Transverse colon (tissue), 4 donors: ENCODE measurements around the gene OR52B2. TPM values are rescaled to one million over a fixed set of nuclear protein-coding genes. Genes with fewer than 3 reads are reported as not detected.
A peak's percentile ranks its signal among the peaks of the same experiment; 100 is the strongest.

ENCODE experiments used
- DNase-seq: peaks from one replicate; pipeline ENCODE4 v3.0.0-alpha.2; 2019
- H3K27ac ChIP-seq, 4 donors: fragments of 200-600 bp; sonication (generic); 2 replicates each; pipeline ENCODE4 v1.5.1; 2016 to 2018; ENCODE audit warnings: inconsistent platforms in 4 of 4
- H3K27me3 ChIP-seq: fragments of 200-600 bp; sonication (generic); 2 replicates; pipeline ENCODE4 v1.5.1; 2017; ENCODE audit warnings: inconsistent platforms
- H3K36me3 ChIP-seq, 4 donors: fragments of 200-600 bp; sonication (generic); 2 replicates each; pipeline ENCODE4 v1.5.1; 2017 to 2019; ENCODE audit warnings: inconsistent platforms in 4 of 4
- H3K4me1 ChIP-seq, 4 donors: fragments of 200-600 bp; sonication (generic); 2 replicates each; pipeline ENCODE4 v1.5.1; 2017 to 2020; ENCODE audit warnings: inconsistent platforms in 4 of 4
- H3K4me3 ChIP-seq, 4 donors: fragments of 200-600 bp; sonication (generic); 1 replicate in 1 of 4; 2 replicates in 3 of 4; pipeline versions ENCODE4 v1.5.1 to v1.6.1; 2017 to 2019; ENCODE audit warnings: inconsistent platforms in 4 of 4
- H3K9me3 ChIP-seq, 2 donors: fragments of 200-600 bp; sonication (generic); 2 replicates each; pipeline ENCODE4 v1.5.1; 2017 to 2019; ENCODE audit warnings: inconsistent platforms in 2 of 2
- EP300 ChIP-seq: sonication (generic); formaldehyde crosslinking; IDR thresholded peaks from one replicate; pipeline ENCODE4 v1.6.1; 2017; ENCODE audit warnings: antibody characterized with exemption, low read depth
- POLR2A ChIP-seq: fragments of 450-650 bp; IDR thresholded peaks from one replicate; pipeline ENCODE4 v1.6.1; 2016; ENCODE audit warnings: antibody characterized with exemption, mild to moderate bottlenecking, moderate library complexity
- POLR2AphosphoS5 ChIP-seq, 3 donors: sonication (generic); formaldehyde crosslinking; IDR thresholded peaks; one replicate each; pipeline ENCODE4 v1.6.1; 2016; ENCODE audit warnings: antibody characterized with exemption in 3 of 3
- WGBS, 2 donors: methylation state at CpG; one replicate each; pipeline ENCODE4 v1.1.5; 2018; ENCODE audit warnings: low coverage in 1 of 2; 5-methylcytosine and 5-hydroxymethylcytosine counted together
- in situ Hi-C, 4 donors: fragments of 200-750 bp; cut with MboI; loops; one replicate each; pipeline versions ENCODE4 v1.15.0 to v1.15.1; 2017; ENCODE audit warnings: low sequenced_read_pairs in 3 of 4, low pct_ligation_motif_present in 1 of 4, low pct_unique_long_range_greater_than_20kb in 1 of 4
- intact Hi-C: fragments of 100-400 bp; cut with DNase I; formaldehyde crosslinking; loops from one replicate; pipeline ENCODE4 v1.15.1; 2023; ENCODE audit warnings: low total_unique reads
- total RNA-seq, 4 donors: library from RNA; depleted of rRNA; stranded (reverse); fragments of >200 nt; gene quantifications; one replicate each; pipeline ENCODE4 v1.1.0, GENCODE V29; 2016
- TF ChIP-seq, protein P1 (sequence below), 5 experiments: fragments of 200-600 bp in 3 of 5; fragments of 450-650 bp in 2 of 5; sonication (generic) in 3 of 5; IDR thresholded peaks; 1 replicate in 2 of 5; 2 replicates in 3 of 5; pipeline ENCODE4 v1.5.1; 2016 to 2017; ENCODE audit warnings: antibody characterized with exemption in 5 of 5, inconsistent platforms in 3 of 5, mild to moderate bottlenecking in 2 of 5, moderate library complexity in 1 of 5

Gene OR52B2
- 1 to 10 TPM in 1 of 4 donors, under 1 TPM in 1, not detected in 2; 0.41 to 1.6 TPM for total RNA-seq

DNA sequence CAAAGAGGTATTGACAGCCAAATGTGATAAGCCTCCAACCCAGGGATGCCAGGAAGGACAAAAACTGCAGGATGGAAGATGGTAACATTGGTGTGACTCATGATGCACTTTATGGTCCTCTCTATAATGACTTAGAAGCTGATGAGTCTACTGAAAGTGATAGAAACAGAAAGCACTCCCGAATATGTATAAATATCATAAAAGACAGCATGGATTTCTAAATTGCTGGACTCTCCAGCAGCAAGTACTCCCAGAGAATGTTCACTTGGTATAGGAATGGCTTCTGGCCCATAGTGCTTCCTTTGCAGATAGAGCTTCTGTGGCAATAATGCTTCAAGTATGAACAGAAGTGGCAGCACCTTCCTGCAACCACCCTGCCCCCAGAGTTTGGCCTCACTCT is at the start of gene OR52B2:
OR52B2 (minus strand) TSS at position 101 of the 400 bp plus-strand sequence; CDS start at position 101, 0 bp downstream.
- DNase-seq: no peak
- Histone ChIP-seq H3K36me3 (no peaks in the 10 kb centered on the region), H3K4me1 (no peaks in the 10 kb centered on the region), H3K27me3 (no peaks in the 10 kb centered on the region), H3K9me3 (peaks cover under 1 to 2% of the 10 kb centered on the region in 2 donors), H3K4me3 (no peak within 1 kb of the TSS), H3K27ac (no peak within 1 kb of the TSS)
- WGBS, 2 donors: 57 to 58% methylated on average over 1 of the region's 1 CpG
- in situ Hi-C loops (no loop called here), intact Hi-C loops (no loop called here)
- no peak for TF ChIP-seq POLR2A
- no peak for TF ChIP-seq POLR2AphosphoS5 (IDR thresholded peaks at IDR 0.05)

DNA sequence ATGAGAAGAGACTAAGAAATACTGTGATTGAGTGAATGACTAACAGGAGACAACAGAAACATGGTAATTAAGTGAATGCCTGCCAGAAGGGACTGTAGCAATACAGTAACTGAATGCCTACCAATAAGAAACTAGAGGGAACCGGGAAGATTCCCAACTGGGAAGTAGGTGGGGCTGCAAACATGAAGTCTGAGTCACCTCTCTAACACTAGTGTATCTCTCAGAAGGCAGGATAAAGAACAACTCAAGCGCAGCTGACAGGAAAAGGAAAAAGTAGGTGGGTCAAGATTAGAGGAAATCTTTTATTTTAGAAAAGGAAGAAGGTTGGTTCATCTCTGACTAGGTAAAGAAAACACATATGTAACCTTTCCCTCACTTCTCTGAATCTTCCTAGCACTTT is 49.2 kb upstream of the OR52B2 start:
- Histone ChIP-seq H3K27ac (peak overlapping the region in 3 of 4 donors; percentile 30 to 59 (median 54)), H3K27me3 (no peaks in the 10 kb centered on the region), H3K36me3 (peaks cover 0 to 93% (median 39%) of the 10 kb centered on the region in 4 donors), H3K4me1 (peaks cover 0 to 12% (median 2%) of the 10 kb centered on the region in 4 donors), H3K9me3 (no peaks in the 10 kb centered on the region), H3K4me3 (no peak overlapping the region)
- 33 to 35% methylated on average over 2 of the region's 2 CpGs for WGBS, 2 donors
- DNase-seq: peak; percentile 36
- intact Hi-C loops: no loop called here
- in situ Hi-C loops: no loop called here
- TF ChIP-seq EP300 (no peak), POLR2AphosphoS5 (IDR thresholded peaks at IDR 0.05) (no peak)

DNA sequence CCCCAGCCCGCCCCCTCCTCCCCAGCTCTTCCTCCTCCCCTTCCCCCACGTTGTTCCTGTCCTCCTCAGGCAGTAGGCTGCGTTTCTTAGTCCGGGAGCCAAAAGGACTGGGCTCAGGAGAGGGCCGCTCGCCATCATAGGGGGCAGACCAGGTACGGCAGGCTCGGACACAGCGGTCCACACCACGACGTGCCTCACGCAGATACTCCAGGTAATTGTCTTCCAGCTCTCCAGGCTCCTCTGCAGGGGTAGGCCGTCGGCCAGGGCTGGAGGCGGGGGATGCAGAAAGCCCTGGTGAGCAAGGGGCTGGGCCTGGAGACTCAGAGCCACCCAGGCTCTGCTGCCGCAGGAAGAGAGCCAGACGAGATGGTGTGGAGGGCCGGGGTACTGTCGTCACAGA is 47.6 kb upstream of the OR52B2 start:
- in situ Hi-C loops (no loop called here), intact Hi-C loops (no loop called here)
- no peaks in the 10 kb centered on the region for H3K27me3 ChIP-seq
- H3K9me3 ChIP-seq: no peaks in the 10 kb centered on the region
- no peak overlapping the region for H3K27ac ChIP-seq
- peaks cover 0 to 80% (median 39%) of the 10 kb centered on the region in 4 donors for H3K36me3 ChIP-seq
- 92 to 97% methylated on average over 6 to 19 of the region's 19 CpGs for WGBS, 2 donors
- TF ChIP-seq POLR2AphosphoS5 (IDR thresholded peaks at IDR 0.05): no peak
- TF ChIP-seq, protein P1, sequence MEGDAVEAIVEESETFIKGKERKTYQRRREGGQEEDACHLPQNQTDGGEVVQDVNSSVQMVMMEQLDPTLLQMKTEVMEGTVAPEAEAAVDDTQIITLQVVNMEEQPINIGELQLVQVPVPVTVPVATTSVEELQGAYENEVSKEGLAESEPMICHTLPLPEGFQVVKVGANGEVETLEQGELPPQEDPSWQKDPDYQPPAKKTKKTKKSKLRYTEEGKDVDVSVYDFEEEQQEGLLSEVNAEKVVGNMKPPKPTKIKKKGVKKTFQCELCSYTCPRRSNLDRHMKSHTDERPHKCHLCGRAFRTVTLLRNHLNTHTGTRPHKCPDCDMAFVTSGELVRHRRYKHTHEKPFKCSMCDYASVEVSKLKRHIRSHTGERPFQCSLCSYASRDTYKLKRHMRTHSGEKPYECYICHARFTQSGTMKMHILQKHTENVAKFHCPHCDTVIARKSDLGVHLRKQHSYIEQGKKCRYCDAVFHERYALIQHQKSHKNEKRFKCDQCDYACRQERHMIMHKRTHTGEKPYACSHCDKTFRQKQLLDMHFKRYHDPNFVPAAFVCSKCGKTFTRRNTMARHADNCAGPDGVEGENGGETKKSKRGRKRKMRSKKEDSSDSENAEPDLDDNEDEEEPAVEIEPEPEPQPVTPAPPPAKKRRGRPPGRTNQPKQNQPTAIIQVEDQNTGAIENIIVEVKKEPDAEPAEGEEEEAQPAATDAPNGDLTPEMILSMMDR (IDR thresholded peaks at IDR 0.05): no peak
- no peak for TF ChIP-seq POLR2A
- no peak for TF ChIP-seq EP300
- no peak for DNase-seq
- H3K4me3 ChIP-seq: no peak overlapping the region
- peaks cover 0 to 12% (median 2%) of the 10 kb centered on the region in 4 donors for H3K4me1 ChIP-seq

DNA sequence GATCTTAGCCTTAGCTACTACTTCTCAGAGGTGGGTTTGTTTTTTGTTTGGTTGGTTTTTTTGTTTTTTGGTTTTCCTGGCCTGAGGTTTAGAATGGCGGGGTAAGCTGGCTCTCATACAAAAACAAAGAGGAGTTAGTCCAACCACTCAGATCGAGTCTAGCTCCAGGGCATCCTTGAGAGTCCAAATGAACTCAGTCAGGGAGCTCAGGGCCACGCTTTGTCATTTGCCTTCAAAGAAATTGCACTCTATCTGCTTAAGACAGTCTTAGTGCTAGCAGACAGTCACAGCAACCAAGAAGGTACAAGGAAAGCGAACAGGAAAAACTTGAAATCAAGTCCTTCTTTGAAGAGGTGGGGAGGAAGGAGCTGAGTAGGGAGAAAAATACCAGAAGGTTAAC is 46.4 kb upstream of the OR52B2 start:
- in situ Hi-C loops (no loop called here), intact Hi-C loops (no loop called here)
- Histone ChIP-seq H3K9me3 (no peaks in the 10 kb centered on the region), H3K4me3 (no peak overlapping the region), H3K27ac (no peak overlapping the region), H3K4me1 (peaks cover 0 to 12% (median 2%) of the 10 kb centered on the region in 4 donors), H3K36me3 (peaks cover 0 to 74% (median 36%) of the 10 kb centered on the region in 4 donors), H3K27me3 (no peaks in the 10 kb centered on the region)
- no peak for DNase-seq
- WGBS, 2 donors: 95 to 100% methylated on average over 4 of the region's 4 CpGs
- TF ChIP-seq EP300: no peak
- TF ChIP-seq, protein P1 (IDR thresholded peaks at IDR 0.05): no peak
- no peak for TF ChIP-seq POLR2AphosphoS5 (IDR thresholded peaks at IDR 0.05)
- no peak for TF ChIP-seq POLR2A

DNA sequence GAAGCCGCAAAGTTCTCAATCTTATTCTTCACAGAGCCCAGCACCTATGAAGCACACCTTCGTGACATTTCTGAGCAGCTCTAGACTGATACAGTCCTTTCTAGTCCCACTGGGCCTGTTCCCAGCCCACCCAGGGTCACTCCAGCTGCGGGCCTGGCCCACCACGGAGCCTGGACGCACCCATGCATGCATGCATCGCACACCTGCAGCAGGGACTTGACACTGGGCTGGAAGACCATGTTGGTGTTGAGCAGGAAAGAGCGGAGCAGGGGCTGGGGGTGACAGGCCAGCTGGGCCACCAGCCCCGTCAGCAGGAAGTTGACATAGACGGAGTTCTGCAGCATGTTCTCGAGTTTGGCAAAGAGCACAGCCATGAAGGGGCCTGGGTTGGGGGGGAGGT is 44.4 kb upstream of the OR52B2 start:
- Histone ChIP-seq H3K36me3 (peaks cover 0 to 82% (median 35%) of the 10 kb centered on the region in 4 donors), H3K9me3 (no peaks in the 10 kb centered on the region), H3K4me3 (no peak overlapping the region), H3K27ac (no peak overlapping the region), H3K4me1 (peaks cover 0 to 3% (median 0%) of the 10 kb centered on the region in 4 donors), H3K27me3 (no peaks in the 10 kb centered on the region)
- in situ Hi-C loops (no loop called here), intact Hi-C loops (no loop called here)
- TF ChIP-seq, protein P1 (IDR thresholded peaks at IDR 0.05): no peak
- TF ChIP-seq EP300 (no peak), POLR2A (no peak), POLR2AphosphoS5 (IDR thresholded peaks at IDR 0.05) (no peak)
- DNase-seq: no peak
- 96 to 100% methylated on average over 4 to 10 of the region's 10 CpGs for WGBS, 2 donors
